B cell (primary cell): ENCODE measurements around the gene MIA3. TPM values are rescaled to one million over a fixed set of nuclear protein-coding genes. Genes with fewer than 3 reads are reported as not detected.

Experiments
- ATAC-seq: fragments of 200-7000 bp; cut with Tn5 transposase; one replicate; pipeline ENCODE4 v1.10.0; 2021; ENCODE audit warnings: low read depth, mild to moderate bottlenecking, moderate number of reproducible peaks, moderate library complexity
- CTCF ChIA-PET: fragments of 350-600 bp; sonication (Branson Sonifier 250); formaldehyde crosslinking; loops from one replicate; lab custom pipeline; 2021; ENCODE audit warnings: antibody characterized with exemption, inconsistent platforms; lab: Charles Lee
- POLR2A ChIA-PET: fragments of 350-600 bp; sonication (Branson Sonifier 250); formaldehyde crosslinking; loops from one replicate; lab custom pipeline; 2021; ENCODE audit warnings: antibody characterized with exemption; lab: Charles Lee
- DNase-seq: peaks from one replicate; pipeline ENCODE4 v3.0.0; 2013
- H2AFZ ChIP-seq: 2 replicates; pipeline ENCODE4 v1.6.1; 2012; ENCODE audit warnings: mild to moderate bottlenecking, low read depth, low read length; ENCODE audit not compliant: insufficient read depth, poor library complexity, severe bottlenecking
- H3K27ac ChIP-seq, 2 donors: 1 replicate in 1 of 2; 2 replicates in 1 of 2; pipeline ENCODE4 v1.5.1; 2012 to 2013; ENCODE audit warnings: low read length in 2 of 2, mild to moderate bottlenecking in 2 of 2, moderate library complexity in 1 of 2
- H3K27me3 ChIP-seq, 4 experiments: fragments of 200-600 bp in 1 of 4; sonication (generic) in 1 of 4; replicated peaks in 1 of 4; 1 replicate in 2 of 4; 2 replicates in 2 of 4; pipeline versions ENCODE4 v1.6.1 to v1.7.0; 2013 to 2016; ENCODE audit warnings: low read length in 3 of 4, mild to moderate bottlenecking in 2 of 4, mixed read lengths in 1 of 4, moderate library complexity in 1 of 4; ENCODE audit not compliant: insufficient read depth in 4 of 4, control insufficient read depth in 3 of 4; ENCODE audit errors: control extremely low read depth in 1 of 4
- H3K36me3 ChIP-seq, 2 experiments: replicated peaks in 1 of 2; 1 replicate in 1 of 2; 2 replicates in 1 of 2; pipeline versions ENCODE4 v1.6.1 to v1.7.1; 2013; ENCODE audit warnings: low read length in 1 of 2; ENCODE audit not compliant: insufficient read depth in 2 of 2, control insufficient read depth in 1 of 2; ENCODE audit errors: control extremely low read depth in 1 of 2, extremely low read depth in 1 of 2
- H3K4me1 ChIP-seq, 2 donors: fragments of 200-600 bp in 1 of 2; sonication (generic) in 1 of 2; 1 replicate in 1 of 2; 2 replicates in 1 of 2; pipeline versions ENCODE4 v1.5.1 to v1.6.1; 2013 to 2017; ENCODE audit warnings: low read length in 2 of 2; ENCODE audit not compliant: control insufficient read depth in 2 of 2, insufficient read depth in 2 of 2
- H3K4me2 ChIP-seq: replicated peaks from 2 replicates; pipeline ENCODE3; 2012; ENCODE audit warnings: mild to moderate bottlenecking, low read depth, low read length; ENCODE audit not compliant: poor library complexity, severe bottlenecking
- H3K4me3 ChIP-seq, 5 experiments: fragments of 200-600 bp in 1 of 5; sonication (generic) in 1 of 5; 1 replicate in 3 of 5; 2 replicates in 2 of 5; pipeline versions ENCODE4 v1.5.1 to v1.7.0; 2011 to 2016; ENCODE audit warnings: low read length in 4 of 5, mild to moderate bottlenecking in 4 of 5, low read depth in 2 of 5, control low read depth in 1 of 5, moderate library complexity in 1 of 5; ENCODE audit not compliant: insufficient read depth in 1 of 5; ENCODE audit errors: control extremely low read depth in 1 of 5, extremely low read depth in 1 of 5
- H3K79me2 ChIP-seq: fragments of 200-600 bp; sonication (generic); one replicate; pipeline ENCODE4 v1.6.0; 2016; ENCODE audit warnings: low read length; ENCODE audit not compliant: control insufficient read depth, insufficient read depth
- H3K9ac ChIP-seq: fragments of 200-600 bp; sonication (generic); 2 replicates; pipeline ENCODE4 v1.6.1; 2017; ENCODE audit warnings: mild to moderate bottlenecking, low read length, moderate library complexity
- H3K9me3 ChIP-seq, 3 donors: one replicate each; pipeline versions ENCODE4 v1.6.1 to v1.7.1; 2013; ENCODE audit warnings: low read length in 2 of 3; ENCODE audit not compliant: control insufficient read depth in 2 of 3, insufficient read depth in 1 of 3; ENCODE audit errors: control extremely low read depth in 1 of 3
- H4K20me1 ChIP-seq: 2 replicates; pipeline ENCODE4 v1.6.0; 2012; ENCODE audit warnings: mild to moderate bottlenecking, low read length; ENCODE audit not compliant: insufficient read depth, control insufficient read depth, poor library complexity, severe bottlenecking
- H3K27ac Mint-ChIP-seq: one replicate; pipeline ENCODE4 v1.8.0; 2021; ENCODE audit warnings: mixed read lengths
- H3K27me3 Mint-ChIP-seq: one replicate; pipeline ENCODE4 v1.8.0; 2021; ENCODE audit warnings: mixed read lengths
- H3K4me1 Mint-ChIP-seq: one replicate; pipeline ENCODE4 v1.8.0; 2021; ENCODE audit warnings: mixed read lengths
- H3K4me3 Mint-ChIP-seq: one replicate; pipeline ENCODE4 v1.8.0; 2021; ENCODE audit warnings: mixed read lengths
- H3K9me3 Mint-ChIP-seq: one replicate; pipeline ENCODE4 v1.8.0; 2022; ENCODE audit warnings: mixed read lengths; ENCODE audit not compliant: insufficient read depth
- EZH2 ChIP-seq: IDR thresholded peaks from 2 replicates; pipeline ENCODE4 v1.6.1; 2012; ENCODE audit warnings: borderline replicate concordance, low read depth, mild to moderate bottlenecking, moderate library complexity, low read length; ENCODE audit not compliant: insufficient read depth, poor library complexity, severe bottlenecking
- WGBS: methylation state at CpG from one replicate; pipeline ENCODE4 v1.1.5; 2013; ENCODE audit warnings: missing lambda C conversion rate; ENCODE audit not compliant: insufficient coverage; 5-methylcytosine and 5-hydroxymethylcytosine counted together
- intact Hi-C: fragments of 100-400 bp; cut with micrococcal nuclease; formaldehyde crosslinking; loops from one replicate; pipeline ENCODE4 v1.10.0; 2022
- polyA plus RNA-seq: library from polyadenylated mRNA; depleted of rRNA; stranded (reverse); fragments of >200 nt; gene quantifications from 2 replicates; pipeline ENCODE4 v1.2.3, GENCODE V29; 2012
- total RNA-seq, 2 donors: library from RNA; stranded (reverse); fragments of 120-200 nt in 1 of 2; gene quantifications; 1 replicate in 1 of 2; 2 replicates in 1 of 2; pipeline versions ENCODE4 v1.2.3 to v1.2.4, GENCODE V29; 2013 to 2022
- TF ChIP-seq, protein P1 (sequence below): fragments of 200-600 bp; IDR thresholded peaks from one replicate; pipeline ENCODE4 v1.8.0; 2022; ENCODE audit warnings: antibody characterized with exemption, mild to moderate bottlenecking

The MIA3 gene
- total and polyA plus RNA-seq, 2 donors (not counting 1 experiment from before 2014, with no cell fraction given): 69.2 to 109 TPM

- ATAC-seq (no peak), DNase-seq (no peak)
- Mint-ChIP-seq H3K27ac (peak overlapping the region; percentile 91), H3K27me3 (no peaks in the 10 kb centered on the region), H3K4me3 (peak overlapping the region; percentile 86), H3K4me1 (peaks cover 30% of the 10 kb centered on the region), H3K9me3 (no peaks in the 10 kb centered on the region)
- Histone ChIP-seq H2AFZ (peak overlapping the region; percentile 82), H3K27me3 (no peaks in the 10 kb centered on the region), H3K9me3 (no peaks in the 10 kb centered on the region), H3K79me2 (peaks cover 35% of the 10 kb centered on the region), H3K9ac (peak overlapping the region; percentile 93), H3K27ac (peak overlapping the region; percentile 97), H3K4me1 (peaks cover 13 to 15% of the 10 kb centered on the region in 2 donors), H3K4me3 (peak overlapping the region; percentile 71 to 98 (median 95)), H4K20me1 (no peaks in the 10 kb centered on the region), H3K36me3 (peaks cover 1 to 14% of the 10 kb centered on the region in 2 experiments), H3K4me2 (peak overlapping the region; percentile 70)
- POLR2A ChIA-PET: interaction anchor here (0.7 to 1.6 kb wide), 5 partner anchors 9 to 178 kb away, joined by 4 to 12 read pairs (median 5); partner anchors contain the start of genes AIDA and BROX
- 6% methylated on average over 8 of the region's 10 CpGs for WGBS
- intact Hi-C loops: loop anchor here (1.0 to 5.0 kb wide), 2 partner anchors 9 to 479 kb away; no protein-coding TSS in a partner anchor
- CTCF ChIA-PET: interaction anchor here (0.9 to 2.7 kb wide), 4 partner anchors 10 to 179 kb away, joined by 3 to 15 read pairs (median 4); partner anchors contain the start of genes AIDA and BROX
- TF ChIP-seq EZH2: no peak
These were observed 25.7 kb downstream of the MIA3 start for GRCh38 chr1:222643606-222643937.

GRCh38 chr1:222643938-222644635 is 26.2 kb downstream of the MIA3 start:
- ATAC-seq (peak; percentile 96), DNase-seq (peak; percentile 98)
- Mint-ChIP-seq H3K27ac (peak overlapping the region; percentile 91), H3K27me3 (no peaks in the 10 kb centered on the region), H3K4me1 (peaks cover 30% of the 10 kb centered on the region), H3K9me3 (no peaks in the 10 kb centered on the region), H3K4me3 (peak overlapping the region; percentile 86)
- WGBS: 0% methylated on average over 36 of the region's 42 CpGs
- TF ChIP-seq, protein P1, sequence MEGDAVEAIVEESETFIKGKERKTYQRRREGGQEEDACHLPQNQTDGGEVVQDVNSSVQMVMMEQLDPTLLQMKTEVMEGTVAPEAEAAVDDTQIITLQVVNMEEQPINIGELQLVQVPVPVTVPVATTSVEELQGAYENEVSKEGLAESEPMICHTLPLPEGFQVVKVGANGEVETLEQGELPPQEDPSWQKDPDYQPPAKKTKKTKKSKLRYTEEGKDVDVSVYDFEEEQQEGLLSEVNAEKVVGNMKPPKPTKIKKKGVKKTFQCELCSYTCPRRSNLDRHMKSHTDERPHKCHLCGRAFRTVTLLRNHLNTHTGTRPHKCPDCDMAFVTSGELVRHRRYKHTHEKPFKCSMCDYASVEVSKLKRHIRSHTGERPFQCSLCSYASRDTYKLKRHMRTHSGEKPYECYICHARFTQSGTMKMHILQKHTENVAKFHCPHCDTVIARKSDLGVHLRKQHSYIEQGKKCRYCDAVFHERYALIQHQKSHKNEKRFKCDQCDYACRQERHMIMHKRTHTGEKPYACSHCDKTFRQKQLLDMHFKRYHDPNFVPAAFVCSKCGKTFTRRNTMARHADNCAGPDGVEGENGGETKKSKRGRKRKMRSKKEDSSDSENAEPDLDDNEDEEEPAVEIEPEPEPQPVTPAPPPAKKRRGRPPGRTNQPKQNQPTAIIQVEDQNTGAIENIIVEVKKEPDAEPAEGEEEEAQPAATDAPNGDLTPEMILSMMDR: no peak
- TF ChIP-seq EZH2: no peak
- Histone ChIP-seq H3K79me2 (peaks cover 35% of the 10 kb centered on the region), H4K20me1 (no peaks in the 10 kb centered on the region), H3K4me2 (peak overlapping the region; percentile 70), H3K4me3 (peak overlapping the region; percentile 71 to 98 (median 95)), H3K27ac (peak overlapping the region; percentile 97), H2AFZ (peak overlapping the region; percentile 82), H3K4me1 (peaks cover 13 to 15% of the 10 kb centered on the region in 2 donors), H3K9ac (peak overlapping the region; percentile 93), H3K9me3 (no peaks in the 10 kb centered on the region), H3K27me3 (no peaks in the 10 kb centered on the region), H3K36me3 (peaks cover 1 to 18% of the 10 kb centered on the region in 2 experiments)
- CTCF ChIA-PET: interaction anchor here (0.7 to 2.7 kb wide), 6 partner anchors 10 to 179 kb away, joined by 3 to 15 read pairs (median 4); partner anchors contain the start of genes AIDA and BROX
- POLR2A ChIA-PET: interaction anchor here (0.7 to 1.6 kb wide), 8 partner anchors 10 to 179 kb away, joined by 3 to 12 read pairs (median 4); partner anchors contain the start of genes AIDA and BROX
- intact Hi-C loops: loop anchor here (1.0 to 5.0 kb wide), 7 partner anchors 10 to 478 kb away; no protein-coding TSS in a partner anchor
